ENCODE results near the gene KRT74.
A peak's percentile ranks its signal among the peaks of the same experiment; 100 is the strongest.
"Not testable (repeated sequence)": the region's sequence is repeated elsewhere in the genome, so short reads cannot be mapped to it uniquely, and the experiment has no call there.

KRT74 gene

DNA sequence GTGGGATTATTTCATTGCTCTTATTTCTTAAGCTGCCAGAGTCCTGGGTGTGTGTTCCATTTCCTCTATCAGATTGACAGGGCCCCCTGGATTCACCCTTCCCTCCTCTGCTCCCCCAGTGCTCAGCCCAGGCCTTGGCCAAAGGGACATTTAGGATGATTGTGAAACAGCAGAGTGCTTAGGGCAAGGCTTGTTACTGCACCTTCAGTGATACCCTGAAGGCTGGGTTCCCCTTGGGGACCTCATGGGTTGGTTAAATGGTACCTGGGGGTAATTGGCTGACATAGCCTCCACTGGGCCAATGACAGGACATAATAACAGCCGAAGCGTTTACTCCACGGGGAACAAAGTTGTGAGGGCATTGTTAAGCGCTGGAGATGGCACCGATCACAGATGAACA, 28.9 kb upstream of the KRT74 start:
- no peak for DNase-seq

DNA sequence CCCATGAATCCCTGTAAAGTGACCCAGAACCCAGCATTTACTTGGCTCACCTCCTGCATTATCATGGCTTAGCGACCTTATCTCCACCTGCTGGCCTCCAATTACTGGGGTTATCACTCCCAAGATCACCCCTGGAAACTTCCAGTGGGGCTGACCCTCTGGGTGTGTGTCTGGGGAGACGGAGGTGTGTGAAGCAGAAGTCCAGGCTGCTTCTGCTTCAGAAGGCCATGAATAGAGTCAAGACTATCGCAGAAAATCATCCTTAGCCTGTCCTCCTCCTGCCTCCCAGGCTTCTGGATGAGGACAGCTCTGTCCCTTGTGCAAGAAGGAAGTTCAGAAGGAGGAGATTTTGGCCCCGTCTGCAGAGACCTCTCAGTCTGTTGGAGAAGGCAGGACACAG, 28.0 kb upstream of the KRT74 start:
- no peak for DNase-seq

DNA sequence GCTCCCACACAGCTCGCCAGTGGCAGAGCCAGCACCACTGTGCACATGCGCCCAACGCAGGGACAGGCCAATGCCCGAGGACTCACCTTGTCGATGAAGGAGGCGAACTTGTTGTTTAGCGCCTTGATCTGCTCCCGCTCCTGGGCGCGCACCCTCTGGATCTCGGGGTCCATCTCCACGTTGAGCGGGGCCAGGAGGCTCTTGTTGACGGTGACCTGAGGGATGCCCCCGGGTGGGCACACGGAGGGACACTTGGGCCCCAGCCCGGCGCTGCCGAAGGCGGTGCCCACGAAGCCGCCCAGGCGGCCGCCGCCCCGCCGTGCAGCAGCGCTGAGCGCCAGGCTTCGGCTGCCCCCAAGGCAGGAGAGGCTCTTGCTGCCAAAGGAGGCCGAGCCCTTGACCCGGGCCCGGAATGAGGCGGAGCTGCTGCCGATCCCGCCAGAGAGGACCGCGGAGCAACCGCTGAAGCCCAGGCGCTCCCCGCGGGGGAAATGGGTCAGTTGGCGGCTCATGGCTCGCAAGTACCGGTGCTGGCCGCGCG, 27.4 kb upstream of the KRT74 start, which contains the start of gene KRT72:
Gene KRT72 (minus strand): TSS at position 523 of the 541 bp plus-strand sequence. CDS start 11 bp downstream, at position 512.
- DNase-seq: no peak

DNA sequence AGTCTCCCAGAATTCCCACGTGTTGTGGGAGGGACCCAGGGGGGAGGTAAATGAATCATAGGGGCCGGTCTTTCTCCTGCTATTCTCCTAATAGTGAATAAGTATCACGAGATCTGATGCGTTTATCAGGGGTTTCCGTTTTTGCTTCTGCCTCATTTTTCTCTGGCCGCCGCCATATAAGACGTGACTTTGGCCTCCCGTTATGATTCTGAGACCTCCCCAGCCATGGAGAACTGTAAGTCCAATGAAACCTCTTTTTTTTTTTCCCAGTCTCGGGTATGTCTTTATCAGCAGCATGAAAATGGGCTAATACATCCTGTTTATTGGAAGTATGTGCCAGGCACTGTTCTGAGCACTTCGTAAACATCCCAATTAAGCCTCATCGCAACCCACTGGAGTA, 26.8 kb upstream of the KRT74 start:
- DNase-seq: no peak

DNA sequence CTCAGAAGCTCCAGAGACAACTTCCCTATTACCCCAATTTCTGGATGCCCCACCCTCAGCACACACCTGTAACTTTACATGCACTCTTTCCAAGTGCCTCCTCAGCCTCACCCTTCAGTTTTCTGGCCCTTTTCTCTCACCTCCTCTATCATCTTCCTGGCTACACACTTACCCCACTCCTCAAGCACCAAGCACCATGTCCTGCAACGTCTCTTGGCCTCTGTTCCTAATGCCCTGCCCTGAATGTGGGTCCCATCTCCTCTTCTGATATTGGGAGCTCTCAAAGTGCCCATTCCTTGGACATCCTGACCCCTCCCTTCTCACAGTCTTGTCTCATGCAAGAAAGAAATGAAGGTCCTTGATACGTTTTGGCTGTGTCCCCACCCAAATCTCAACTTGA, 26.4 kb upstream of the KRT74 start:
- no peak for DNase-seq

DNA sequence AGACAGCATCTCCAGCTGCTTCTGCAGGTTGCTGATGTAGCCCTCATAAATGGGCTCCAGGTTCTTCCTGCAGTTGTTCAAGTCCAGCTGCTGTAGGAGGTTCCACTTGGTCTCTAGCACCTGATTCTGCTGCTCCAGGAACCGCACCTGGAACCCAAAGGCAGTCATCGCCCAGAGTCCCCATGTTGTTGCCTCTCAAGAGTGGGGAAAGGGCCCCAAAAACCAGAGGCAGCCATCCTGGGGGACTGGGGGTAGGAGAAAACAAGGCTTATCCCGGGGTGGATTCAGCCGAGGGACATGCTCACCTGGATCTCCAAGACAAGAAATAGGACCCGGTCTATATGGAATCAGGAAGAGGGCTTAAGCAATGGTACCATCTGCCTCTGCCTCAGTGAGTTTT, 25.3 kb upstream of the KRT74 start:
- DNase-seq: no peak

DNA sequence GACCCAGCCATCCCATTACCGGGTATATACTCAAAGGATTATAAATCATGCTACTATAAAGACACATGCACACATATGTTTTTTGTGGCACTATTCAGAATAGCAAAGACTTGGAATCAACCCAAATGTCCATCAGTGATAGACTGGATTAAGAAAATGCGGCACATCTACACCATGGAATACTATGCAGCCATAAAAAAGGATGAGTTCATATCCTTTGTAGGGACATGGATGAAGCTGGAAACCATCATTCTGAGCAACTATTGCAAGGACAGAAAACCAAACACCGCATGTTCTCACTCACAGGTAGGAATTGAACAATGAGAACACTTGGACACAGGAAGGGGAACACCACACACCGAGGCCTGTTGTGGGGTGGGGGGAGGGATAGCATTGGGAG, 20.6 kb upstream of the KRT74 start:
- not testable (repeated sequence) for DNase-seq

DNA sequence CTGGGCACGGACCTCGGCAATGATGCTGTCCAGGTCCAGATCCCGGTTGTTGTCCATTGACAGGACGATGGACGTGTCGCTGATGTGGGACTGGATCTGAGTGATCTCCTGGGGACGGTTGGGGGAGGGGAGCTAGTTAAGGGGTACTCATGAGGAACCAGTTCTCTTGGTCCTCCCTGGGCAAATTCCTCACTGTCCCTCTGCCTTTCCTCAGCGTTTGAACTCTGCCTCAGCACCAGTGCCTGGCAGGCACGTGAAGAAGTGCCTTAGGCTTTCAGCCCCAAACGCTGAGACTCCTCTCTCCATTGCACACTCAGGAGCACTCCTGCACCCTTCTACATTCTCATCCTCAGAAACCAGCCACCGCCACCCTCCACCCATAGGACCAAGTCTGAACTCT, 17.9 kb upstream of the KRT74 start:
- no peak for DNase-seq

DNA sequence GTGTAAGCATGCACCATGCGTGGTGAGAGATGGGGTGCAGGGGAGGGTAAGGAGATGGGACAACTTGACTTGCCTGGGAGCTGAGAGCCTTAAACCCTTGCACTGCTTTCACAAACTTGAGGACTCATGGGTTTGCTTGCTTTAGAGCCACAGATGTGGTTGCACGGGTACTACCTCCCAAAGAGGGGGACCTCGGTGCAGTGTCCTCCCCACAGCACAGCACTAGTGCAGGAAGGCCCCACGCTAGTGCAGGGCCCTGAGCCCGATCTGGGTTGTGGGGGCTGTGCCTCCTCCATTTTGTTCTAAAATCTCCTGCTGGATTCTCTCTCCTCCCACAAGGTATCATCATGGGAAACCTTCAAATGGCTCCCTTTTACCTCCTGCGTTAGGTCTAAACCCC, 16.4 kb upstream of the KRT74 start:
- no peak for DNase-seq

DNA sequence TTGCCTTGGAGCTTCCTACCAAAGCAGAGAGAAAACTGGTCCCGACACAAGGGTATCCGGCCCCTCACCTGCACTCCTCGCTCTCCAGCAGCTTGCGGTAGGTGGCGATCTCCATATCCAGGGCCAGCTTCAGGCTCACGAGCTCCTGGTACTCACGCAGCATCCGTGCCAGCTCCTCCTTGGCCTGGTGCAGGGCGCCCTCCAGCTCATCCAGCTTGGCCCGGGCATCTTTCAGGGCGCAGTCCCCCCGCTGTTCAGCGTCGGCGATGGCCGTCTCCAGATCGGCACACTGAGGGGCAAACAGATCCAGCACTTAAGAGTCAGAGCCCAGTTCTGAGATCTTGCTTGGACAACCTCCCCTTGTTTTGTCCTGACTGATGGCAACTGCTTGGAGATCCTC, 13.9 kb upstream of the KRT74 start:
- DNase-seq: no peak

DNA sequence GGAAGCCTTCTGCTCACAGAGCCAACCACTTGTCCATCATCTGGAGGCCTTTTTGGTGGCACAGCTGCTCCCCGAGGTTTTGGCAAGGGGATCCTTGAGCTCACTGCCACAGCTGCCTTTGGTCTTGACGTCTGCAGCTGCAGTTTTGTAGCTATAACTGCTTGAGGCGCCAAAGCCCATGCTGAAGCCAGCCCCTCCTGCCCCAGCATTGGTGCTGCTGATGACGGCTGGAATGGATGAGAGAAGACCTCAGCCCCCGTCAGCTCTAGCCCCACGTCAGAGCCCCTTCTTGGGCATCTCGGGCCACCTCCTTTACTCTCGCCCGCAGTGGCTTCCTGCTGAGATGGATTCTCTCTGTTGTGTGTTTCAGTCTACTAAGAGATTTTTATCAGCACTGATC, 12.3 kb upstream of the KRT74 start:
- no peak for DNase-seq

DNA sequence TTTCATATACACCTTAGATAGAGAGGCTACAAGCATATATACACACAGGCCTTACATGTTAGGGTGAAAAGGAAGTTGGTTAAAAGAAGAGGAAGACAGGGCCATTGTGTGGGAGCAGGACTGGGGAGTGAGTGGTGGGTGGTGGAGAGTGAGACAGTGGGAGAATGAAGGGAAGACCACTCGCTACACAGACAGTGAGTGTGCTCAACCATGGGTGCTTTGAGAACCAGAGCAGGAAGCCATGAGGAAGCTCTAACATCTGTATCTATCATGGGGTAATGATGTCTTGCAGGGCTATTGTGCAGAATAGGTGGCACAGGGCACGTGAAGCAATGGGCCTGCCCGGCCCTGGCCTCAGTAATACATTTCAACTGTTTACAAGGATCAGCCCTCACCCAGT, 11.4 kb upstream of the KRT74 start:
- no peak for DNase-seq

DNA sequence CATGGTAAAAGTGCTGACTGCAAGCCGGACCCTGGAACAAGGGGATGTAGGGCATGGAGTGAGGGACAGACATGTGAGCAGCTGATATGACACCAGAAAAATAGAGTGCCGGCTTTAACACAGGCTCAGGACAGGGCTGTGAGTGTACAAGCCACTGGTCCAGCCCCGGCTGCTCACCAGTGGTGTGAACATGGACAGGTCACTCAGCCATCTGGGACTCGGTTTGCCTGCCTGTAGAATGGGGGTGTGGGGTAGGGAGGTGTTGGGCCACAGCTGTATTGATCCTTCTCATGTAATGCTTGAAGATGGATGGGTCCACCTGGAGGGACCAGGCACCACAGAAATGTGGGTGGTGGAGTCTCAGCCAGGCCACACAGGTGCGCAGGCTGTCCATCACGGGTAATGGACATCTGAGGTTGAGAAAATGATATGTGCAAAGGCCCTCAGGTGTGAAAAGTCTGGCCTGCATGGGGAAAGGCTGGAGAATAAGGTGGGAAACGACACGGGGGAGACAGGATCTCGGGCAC, 10.6 kb upstream of the KRT74 start:
- DNase-seq: no peak

DNA sequence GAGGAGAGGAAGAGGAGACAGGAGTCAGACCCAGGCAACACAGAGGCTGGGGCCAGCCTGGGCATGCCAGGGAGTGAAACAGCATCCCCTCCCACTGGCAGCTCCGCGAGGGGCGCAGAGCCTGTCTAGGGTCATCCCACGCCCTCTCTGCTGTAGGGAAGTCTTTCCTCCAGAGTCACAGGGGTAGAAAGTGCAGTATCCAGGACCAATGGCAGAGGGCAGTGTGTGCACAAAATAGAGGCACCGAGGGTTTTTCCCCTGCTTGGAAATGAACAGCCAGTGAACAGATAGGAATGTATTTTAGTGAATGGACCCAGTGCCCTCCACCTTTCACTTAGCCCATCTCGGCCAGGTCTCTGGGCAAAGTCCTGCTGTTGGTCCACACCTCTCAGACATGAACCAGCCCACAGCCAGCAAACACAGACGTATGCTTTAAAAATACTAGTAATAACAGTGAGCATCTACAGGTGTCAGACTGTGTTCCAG, 9.4 kb upstream of the KRT74 start:
- DNase-seq: peak; percentile 60

DNA sequence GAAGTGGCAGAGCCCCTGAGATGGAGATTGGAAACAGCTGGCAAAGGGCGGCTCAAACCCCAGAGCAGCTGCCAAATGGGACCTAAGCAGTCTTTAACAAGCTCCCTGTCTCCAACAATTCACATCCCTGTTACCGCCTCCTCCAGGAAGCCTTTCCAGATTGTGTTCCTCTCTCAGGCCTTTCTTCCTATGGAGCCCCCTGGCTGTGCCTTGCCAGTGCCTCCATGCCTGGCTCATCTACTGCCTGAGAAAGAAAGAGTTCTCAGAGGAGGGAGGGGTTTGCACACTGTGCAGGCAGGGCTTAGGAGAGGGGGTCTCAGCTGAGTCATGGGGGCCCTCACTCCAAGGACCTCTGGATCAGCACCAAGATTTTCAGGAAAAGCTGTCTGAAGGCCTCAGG, 8.8 kb upstream of the KRT74 start:
- DNase-seq: no peak

DNA sequence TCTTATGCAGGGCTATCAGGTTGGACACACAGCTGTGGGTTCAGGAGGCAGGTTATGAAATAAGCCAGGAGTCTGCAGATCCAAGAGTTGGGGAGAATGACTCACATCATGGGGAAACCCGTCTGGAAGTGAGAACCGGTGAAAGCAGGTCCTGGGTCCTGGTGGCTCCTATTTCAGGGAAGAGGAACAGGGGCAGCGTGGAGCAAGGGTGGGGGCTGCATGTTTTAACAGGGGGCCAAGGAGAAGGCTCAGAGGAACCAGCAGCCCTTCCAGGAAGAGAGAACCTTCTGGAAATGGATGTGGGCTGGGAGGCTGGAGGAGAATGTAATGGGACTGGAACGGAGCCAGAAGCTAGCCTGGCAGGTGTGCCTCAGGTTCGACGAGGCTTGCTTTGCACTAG, 7.8 kb upstream of the KRT74 start:
- no peak for DNase-seq

DNA sequence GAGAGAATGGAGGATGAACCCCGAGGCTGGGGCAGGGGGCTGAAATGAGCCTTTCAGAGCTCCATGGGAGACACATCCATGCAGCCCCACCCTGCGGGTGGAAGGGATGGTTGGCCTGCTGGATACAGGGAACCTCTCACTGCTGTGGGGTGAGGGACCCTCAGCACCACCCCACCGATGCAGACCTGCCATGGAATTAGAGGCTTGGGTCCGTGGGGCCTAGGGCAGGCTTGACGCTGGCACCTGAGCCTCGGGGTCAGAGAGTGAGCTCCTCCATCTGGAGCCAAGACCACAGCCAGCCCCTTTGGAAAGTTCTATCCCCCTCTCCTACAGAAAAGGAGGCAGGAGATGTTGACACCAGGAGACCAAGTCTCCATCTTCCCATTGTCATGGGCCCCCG, 7.4 kb upstream of the KRT74 start:
- DNase-seq: no peak

DNA sequence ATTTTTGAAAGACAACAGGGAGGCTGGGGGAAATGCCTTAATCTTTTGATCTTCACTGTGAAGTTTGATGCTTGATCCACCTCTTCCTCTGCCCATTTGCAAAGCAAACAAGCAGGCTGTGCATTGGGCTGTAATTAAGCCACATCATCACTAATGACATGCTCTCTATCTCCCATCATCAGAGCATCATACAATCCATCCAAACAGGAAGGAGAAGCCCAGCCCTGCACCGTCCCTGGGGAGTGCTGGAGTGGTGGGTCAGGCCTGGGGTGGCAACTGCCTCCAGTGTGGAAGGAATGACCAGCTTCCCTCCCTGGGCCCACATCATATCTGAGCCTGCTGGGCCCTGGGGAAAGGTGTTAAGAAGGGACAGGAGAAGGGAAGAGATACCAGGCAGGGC, 6.9 kb upstream of the KRT74 start:
- DNase-seq: peak; percentile 5

DNA sequence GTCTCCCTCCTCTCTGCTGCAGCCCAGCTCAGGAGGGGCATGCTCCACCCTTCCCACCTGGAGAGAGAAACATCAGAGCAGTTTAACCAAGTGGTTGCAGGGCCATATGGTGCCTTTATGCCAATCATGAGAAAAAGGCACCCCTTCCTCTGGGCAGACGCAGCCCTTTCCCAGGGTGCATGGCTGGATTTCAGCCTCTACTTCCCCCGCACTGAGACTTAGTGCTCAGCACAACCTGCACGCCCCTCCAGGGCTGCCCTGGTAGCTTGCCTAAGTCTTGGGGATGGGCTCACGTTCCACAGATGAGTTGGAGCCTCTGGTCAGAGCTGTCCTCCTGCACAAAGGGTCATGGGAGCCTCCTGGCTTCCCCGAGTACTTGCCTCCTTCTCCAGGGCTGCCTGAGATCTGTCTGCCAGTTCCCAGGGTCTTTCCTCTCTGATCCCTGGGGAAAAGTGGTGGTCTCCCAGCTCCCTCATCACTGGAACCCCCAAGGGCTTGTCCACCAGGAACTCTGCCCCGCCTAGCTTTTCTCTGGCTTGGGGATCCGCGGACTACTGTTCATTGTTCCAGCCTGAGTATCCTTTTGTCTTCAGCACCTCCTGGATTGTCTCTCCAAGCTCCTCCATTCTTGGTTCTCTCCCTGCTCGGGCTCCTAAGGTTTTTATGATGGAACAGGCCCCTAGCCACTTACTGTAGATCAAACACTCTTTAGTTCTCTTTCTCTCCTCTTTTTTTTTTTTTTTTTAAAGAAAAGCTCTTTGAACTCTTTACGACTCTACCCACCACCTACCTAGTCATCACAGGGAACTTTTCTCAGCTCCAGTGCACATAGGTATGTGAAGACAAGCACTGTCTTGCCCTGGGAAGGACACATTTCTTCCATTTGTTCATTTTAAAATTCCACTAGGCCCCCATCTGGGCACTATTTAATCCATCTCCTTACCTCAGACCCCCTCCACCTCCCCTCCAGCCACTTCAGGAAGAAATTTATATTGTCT, 6.1 kb upstream of the KRT74 start:
- no peak for DNase-seq

DNA sequence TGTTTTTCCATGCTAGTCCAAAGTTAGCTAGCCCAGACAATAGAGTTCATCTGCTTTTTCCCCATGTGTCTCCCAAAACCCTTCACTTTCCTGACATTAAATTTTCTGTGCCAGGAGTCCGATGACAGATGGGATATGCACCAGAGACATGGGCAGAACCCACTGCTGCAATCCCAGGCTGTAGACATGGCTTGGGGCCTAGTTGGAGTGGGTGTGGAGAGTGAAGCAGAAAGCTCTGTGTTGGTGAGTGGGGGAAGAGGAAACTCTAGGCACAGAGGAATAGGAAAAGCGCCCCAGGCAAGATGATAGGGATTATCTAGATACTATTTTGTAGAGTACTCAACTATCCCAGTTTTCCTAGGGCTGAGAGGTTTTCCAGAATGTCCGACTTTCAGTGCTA, 4.8 kb upstream of the KRT74 start:
- no peak for DNase-seq

DNA sequence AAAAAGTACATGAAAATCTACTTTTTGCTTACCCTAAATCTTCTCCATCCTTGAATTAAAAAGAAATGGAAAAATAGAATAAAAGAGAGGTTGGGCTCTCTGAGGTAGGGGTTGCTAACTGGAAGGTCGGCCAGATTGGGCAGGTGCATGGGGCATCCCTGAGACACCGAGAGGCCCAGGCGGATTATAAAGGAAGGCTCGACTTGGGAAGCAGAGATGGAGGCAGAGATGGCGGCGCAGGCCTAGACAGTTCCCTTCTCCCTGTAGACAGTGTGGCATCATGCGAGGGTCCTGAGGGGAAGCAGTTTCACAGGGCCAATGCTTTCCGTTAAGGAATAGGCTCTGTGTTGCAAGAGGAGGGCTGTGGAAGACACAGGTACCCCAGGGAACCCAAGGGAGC, 3.7 kb upstream of the KRT74 start:
- DNase-seq: no peak

DNA sequence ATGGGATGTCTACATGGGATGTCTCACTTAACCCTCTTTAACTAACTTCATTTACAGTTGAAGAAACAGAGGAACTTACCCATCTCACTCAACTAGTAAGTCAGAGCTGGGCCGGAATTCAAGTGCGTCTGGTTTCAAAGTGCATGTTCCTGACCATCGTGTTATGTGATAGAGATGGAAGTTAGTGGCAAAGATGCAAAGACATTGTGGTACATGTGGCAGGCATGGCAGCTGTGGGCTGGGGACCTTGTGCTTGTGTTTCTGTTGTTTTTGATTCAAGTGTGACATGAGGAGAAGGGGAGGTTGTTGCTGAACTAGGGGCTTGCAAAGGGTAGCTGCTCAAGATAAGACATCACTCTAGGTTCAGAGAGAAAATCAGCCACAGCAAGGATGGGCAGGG, 2.3 kb upstream of the KRT74 start:
- no peak for DNase-seq

DNA sequence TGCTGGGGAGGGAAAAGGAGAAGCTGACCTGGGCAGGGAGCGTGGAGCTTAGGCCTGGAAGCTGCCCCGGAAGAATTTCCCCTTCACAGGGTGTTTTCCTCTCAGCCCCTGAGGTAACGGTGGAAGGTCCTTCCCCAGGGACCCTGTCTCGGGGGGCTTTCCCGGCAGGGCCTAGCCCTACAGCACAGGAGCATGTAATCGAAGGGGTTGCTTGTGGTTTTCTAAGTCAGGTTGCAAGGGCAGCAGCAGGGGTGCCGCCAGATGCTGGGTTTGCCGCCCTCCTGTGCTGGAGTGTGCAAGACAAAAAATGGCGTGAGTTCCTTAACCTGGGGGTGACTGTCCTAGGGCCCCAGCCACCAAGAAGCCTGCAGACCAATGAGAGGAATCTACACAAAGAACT, 1.6 kb upstream of the KRT74 start:
- no peak for DNase-seq

DNA sequence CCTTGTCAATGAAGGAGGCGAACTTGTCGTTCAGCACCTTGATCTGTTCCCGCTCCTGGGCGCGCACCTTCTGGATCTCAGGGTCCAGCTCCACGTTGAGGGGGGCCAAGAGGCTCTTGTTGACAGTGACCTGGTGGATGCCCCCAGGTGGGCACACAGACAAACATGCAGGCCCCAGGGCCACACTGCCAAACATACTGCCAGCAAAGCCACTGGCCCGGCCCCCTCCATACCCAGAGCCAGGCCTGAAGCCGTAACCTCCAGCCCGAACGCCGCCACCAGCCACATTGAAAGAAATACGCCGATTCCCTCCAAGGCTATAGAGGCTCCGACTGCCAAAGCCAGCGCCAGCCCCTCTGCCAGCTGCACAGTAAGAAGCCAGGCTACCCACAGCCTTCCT, 337 bp downstream of the KRT74 start:
- DNase-seq: no peak
